ENCODE results near the gene UBE2I.

DNA sequence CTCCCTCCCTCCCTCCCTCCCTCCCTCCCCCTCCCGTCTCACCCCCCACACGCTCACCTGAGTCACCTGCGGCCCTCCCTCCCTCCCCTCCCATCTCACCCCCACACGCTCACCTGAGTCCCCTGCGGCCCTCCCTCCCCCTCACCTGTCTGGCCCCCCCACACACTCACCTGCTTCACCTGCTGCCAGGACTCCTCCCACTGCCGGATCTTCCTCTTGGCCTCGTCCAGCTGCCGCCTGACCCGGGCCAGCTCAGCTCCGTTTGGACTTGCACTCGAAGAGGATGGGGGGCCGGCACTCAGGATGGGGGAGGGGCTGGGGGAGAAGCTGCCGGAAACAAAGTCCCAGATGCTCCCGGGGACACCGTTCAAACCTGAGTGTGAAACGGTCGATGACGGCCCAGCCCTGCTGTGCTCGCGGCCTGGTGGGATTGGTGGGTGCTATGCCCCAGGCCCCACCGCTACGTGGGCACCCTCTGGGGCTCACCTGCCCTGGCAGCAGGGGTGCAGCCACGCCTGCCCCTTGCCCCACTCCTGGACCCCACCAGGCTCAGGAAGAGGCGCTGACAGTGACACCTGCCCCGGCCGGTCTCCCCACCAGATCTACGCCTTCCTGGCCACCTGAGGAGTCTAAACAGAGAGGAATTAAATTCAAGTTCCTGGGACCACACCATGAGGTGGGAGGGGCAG is 58.2 kb downstream of the UBE2I start:
- TF ChIP-seq, protein P1, sequence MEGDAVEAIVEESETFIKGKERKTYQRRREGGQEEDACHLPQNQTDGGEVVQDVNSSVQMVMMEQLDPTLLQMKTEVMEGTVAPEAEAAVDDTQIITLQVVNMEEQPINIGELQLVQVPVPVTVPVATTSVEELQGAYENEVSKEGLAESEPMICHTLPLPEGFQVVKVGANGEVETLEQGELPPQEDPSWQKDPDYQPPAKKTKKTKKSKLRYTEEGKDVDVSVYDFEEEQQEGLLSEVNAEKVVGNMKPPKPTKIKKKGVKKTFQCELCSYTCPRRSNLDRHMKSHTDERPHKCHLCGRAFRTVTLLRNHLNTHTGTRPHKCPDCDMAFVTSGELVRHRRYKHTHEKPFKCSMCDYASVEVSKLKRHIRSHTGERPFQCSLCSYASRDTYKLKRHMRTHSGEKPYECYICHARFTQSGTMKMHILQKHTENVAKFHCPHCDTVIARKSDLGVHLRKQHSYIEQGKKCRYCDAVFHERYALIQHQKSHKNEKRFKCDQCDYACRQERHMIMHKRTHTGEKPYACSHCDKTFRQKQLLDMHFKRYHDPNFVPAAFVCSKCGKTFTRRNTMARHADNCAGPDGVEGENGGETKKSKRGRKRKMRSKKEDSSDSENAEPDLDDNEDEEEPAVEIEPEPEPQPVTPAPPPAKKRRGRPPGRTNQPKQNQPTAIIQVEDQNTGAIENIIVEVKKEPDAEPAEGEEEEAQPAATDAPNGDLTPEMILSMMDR (IDR thresholded peaks at IDR 0.05) = no peak
- TF ChIP-seq POLR2A (IDR thresholded peaks at IDR 0.05) = no peak

All from prostate gland (tissue), 2 donors.